H54 (cell line): ENCODE results near the gene CCNE1.
"Not testable (repeated sequence)": the region's sequence is repeated elsewhere in the genome, so short reads cannot be mapped to it uniquely, and the experiment has no call there.

Experiments
- DNase-seq: peaks from one replicate; pipeline ENCODE4 v3.0.0; 2011; ENCODE audit warnings: low spot score, mixed read lengths; ENCODE audit not compliant: insufficient read length
- FAIRE-seq: peaks from 3 replicates; lab custom pipeline; 2011; peaks lifted over from hg19 to GRCh38; lab: Jason Lieb, UNC
- POLR2A ChIP-seq: IDR thresholded peaks from 2 replicates; pipeline ENCODE4 v1.6.1; 2011; ENCODE audit warnings: low read depth, mild to moderate bottlenecking, low read length

CCNE1 gene

DNA sequence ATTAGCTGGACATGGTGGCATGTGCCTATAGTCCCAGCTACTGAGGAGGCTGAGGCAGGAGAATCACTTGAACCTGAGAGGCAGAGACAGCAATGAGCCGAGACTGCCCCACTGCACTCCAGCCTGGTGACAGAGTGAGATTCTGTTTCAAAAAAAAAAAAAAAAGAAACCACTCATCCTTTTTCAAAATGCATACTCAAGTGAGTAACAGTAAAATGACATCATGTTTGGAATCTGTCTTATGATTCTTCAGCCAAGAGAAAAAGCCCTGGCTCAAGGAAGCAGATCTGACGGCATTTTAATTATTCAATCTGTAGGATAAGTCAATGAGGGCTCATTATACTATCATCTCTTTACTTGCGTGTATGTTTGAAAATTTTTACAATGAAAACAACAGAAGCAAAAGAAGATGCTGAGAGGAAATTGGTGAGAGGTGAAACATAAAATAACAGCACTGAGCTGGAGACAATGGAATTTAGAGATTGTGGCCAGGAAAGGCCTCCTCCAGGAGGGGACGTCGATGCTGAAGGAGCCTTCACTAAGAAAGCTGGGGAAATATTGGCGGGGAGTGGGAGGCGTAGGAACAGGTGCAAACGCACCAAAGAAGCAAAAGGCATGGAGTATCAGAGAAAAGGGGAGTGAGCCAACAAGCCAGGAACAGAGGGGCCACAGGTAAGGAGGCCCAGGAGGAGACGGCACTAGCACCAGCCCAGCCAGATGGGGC, 12.9 kb upstream of the CCNE1 start:
- no peak for TF ChIP-seq POLR2A
- DNase-seq = peak; percentile 62
- FAIRE-seq = no peak

- no peak for TF ChIP-seq POLR2A
- FAIRE-seq = no peak
Observed at GRCh38 chr19:29800100-29800825, 11.5 kb upstream of the CCNE1 start.

GRCh38 chr19:29803951-29804350, 7.8 kb upstream of the CCNE1 start:
- DNase-seq, FAIRE-seq: not testable (repeated sequence)

More at GRCh38 chr19:29800100-29800825, 11.5 kb upstream of the CCNE1 start:
- no peak for DNase-seq

GRCh38 chr19:29804493-29804892, 7.3 kb upstream of the CCNE1 start:
- TF ChIP-seq POLR2A = no peak
- DNase-seq (no peak), FAIRE-seq (no peak)

DNA sequence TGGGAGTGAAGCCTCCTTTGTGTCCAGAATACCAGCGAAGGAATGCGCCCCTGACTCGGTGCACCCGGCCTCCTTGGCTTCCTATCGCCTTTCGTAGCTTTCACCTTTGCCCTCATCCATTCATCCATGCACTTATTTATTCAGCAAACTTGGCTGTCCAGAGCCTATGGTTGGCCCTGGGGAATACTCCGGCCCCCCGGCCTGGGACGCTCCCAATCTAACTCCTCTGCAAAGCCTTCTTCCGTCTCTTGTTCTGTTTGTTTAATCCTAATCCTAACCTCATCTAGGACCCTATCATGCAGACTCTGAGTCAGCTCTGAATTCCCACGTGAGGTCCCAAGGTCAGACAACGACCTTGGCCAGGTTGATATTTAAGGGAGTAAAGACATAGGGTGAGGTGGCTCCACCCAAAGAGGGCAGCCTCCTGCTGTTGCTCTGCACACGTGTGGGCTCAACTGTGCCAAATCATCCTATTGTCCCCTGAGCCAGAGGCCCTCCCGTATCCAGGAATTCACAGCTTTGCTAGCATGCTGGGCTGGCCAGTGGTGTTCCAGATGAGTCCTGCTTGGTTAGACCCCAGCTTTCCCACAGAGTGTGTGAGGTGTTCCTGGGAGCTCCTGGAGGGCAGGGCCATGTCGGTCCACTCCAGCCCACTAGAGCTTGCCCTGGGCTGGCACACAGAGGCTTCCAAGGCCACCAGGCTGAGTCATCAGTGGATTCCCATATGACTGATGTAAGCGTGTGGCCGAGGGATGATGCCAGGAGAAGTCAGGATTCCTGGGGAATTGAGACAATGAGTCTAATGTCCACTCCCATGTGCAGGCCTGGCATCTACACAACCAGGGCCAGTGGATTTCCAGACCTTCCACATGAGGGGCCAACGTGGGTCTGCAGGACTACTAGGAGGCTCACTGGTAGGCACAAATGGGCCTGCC, 6.5 kb upstream of the CCNE1 start:
- peak; percentile 87 for DNase-seq
- TF ChIP-seq POLR2A = no peak
- peak; percentile 41 for FAIRE-seq

GRCh38 chr19:29806098-29806866, 5.5 kb upstream of the CCNE1 start:
- FAIRE-seq (no peak), DNase-seq (no peak)
- TF ChIP-seq POLR2A = no peak

- no peak for DNase-seq
- TF ChIP-seq POLR2A = no peak
- no peak for FAIRE-seq
Observed at GRCh38 chr19:29807178-29807577, 4.6 kb upstream of the CCNE1 start.

DNA sequence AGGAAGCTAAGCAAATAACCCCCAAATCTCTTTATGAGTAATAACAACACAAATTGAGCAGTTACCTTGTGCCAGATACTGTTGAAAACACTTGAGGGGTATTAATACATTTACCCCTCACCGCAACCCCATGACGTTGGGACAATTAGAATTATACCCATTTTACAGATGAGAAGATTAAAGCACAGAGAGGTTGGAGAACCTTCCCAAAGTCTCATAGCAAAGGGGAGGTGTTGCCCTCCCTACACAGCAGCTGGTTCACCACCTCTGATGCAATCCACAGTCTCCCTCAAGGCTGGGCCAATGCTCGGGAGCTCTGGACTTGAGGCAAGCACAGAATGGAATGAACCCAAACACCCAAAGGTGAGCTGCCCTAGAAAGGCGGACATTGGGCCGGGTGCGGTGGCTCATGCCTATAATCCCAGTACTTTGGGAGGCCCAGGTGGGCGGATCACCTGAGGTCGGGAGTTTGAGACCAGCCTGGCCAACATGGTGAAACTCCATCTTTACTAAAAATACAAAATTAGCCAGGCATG, 3.9 kb upstream of the CCNE1 start:
- no peak for FAIRE-seq
- no peak for DNase-seq
- TF ChIP-seq POLR2A = no peak

DNA sequence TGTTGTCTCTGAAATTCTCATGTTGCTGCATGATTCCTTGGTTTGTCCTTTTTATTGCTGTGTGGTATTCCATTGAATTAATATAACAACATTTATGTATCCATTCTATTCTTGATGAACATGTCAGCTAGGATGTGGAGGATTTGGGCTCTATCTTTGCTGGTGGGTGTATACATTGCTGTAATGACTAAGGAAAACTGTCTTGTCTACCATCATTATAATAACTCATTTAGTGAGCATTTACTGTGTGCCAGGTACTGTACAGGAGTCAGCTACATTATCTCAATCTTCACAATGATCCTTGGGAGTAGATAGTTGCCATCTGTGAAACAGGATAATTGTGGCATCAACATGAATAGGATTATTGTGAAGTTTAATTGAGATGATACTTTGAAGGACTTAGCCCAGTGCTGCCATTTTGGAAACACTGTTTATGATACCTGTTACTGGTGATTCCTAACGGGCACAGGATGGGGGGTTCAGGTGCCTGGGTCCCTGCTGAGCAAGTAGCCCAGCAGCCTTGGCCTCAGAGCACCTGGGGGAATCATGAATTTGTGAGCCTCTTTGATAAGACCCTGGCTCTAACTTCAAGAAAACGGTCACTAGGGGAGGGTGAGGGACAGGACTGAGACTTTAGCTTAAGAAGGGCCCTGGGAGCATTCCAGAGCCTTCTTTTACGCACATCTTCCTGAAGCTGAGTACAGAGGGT, 1.8 kb upstream of the CCNE1 start:
- no peak for FAIRE-seq

GRCh38 chr19:29810504-29810871, 1.3 kb upstream of the CCNE1 start:
- no peak for FAIRE-seq
- DNase-seq = no peak
- TF ChIP-seq POLR2A = no peak

More for the DNA sequence above, 1.8 kb upstream of the CCNE1 start:
- no peak for TF ChIP-seq POLR2A
- no peak for DNase-seq

GRCh38 chr19:29812080-29812880, 489 bp downstream of the CCNE1 start:
- no peak for DNase-seq
- TF ChIP-seq POLR2A = no peak
- FAIRE-seq = no peak

DNA sequence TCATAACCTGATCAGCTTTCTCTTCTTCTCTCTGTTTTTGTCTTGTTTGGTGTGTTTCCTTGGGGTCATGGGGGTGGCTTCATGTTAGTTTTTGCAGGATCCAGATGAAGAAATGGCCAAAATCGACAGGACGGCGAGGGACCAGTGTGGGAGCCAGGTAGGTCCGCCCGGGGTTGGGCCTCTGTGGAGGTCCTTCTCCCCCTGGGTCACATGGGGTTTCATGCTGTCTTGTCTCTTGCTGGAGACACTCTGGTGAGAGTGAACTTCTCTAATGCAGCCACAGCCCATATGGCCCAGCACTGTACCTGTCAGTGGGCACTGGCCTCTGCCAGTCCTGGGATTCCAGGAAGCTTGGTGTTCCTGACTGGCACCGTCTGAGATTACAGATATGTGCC, 1.1 kb downstream of the CCNE1 start:
- TF ChIP-seq POLR2A = no peak
- DNase-seq (no peak), FAIRE-seq (no peak)
